ENCODE measurements around the gene NT5C1A. TPM values are rescaled to one million over a fixed set of nuclear protein-coding genes. Genes with fewer than 3 reads are reported as not detected.

The NT5C1A gene
- total RNA-seq, 2 donors from 2014 or later: 4.1 to 9.2 TPM

DNA sequence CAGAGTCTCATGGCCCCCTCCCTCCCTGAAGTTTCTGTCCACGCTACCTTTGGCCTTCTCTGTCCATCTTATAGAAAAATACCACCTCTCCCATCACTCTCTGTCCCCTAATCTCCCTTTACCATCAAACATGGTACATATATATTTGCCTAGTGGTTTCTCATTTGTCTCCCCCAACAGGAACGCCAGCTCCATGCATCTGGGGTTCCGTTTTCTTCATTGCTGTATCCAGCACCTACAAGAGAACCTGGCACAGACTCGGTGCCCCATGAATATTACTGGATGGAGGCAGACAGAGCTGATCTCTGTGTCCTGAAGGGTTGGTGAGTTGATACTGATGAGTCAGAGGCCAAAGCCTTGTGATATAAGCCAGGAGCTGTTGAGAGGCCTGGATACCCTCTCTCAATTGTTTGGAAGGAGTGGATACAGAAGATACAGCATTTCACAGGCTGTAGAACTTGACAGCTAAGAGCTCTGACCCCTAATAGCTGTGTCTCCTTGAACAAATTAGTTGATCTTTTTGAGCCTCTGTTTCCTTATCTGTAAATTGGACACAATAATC lies 54.3 kb downstream of the NT5C1A start:
- peaks cover 9 to 11% of the 10 kb centered on the region in 2 donors for H3K27me3 Mint-ChIP-seq
- H3K27ac Mint-ChIP-seq: no peak overlapping the region
- H3K36me3 Mint-ChIP-seq: no peaks in the 10 kb centered on the region
- no peak overlapping the region for H3K4me3 Mint-ChIP-seq
- H3K4me1 Mint-ChIP-seq (ENCODE audit: low read depth in 2 of 2): no peaks in the 10 kb centered on the region
- no peaks in the 10 kb centered on the region for H3K9me3 Mint-ChIP-seq
- ATAC-seq: no peak
- no peak for DNase-seq (ENCODE audit: low spot score)

GRCh38 chr1:39615086-39615673 lies 56.7 kb downstream of the NT5C1A start:
- no peak overlapping the region for H3K4me3 Mint-ChIP-seq
- no peaks in the 10 kb centered on the region for H3K9me3 Mint-ChIP-seq
- H3K36me3 Mint-ChIP-seq: no peaks in the 10 kb centered on the region
- ATAC-seq: no peak
- no peak for DNase-seq (ENCODE audit: low spot score)
- H3K4me1 Mint-ChIP-seq (ENCODE audit: low read depth in 2 of 2): no peaks in the 10 kb centered on the region
- no peak overlapping the region for H3K27ac Mint-ChIP-seq
- H3K27me3 Mint-ChIP-seq: peaks cover 9 to 11% of the 10 kb centered on the region in 2 donors

GRCh38 chr1:39614488-39614887 lies 57.4 kb downstream of the NT5C1A start:
- Mint-ChIP-seq H3K9me3 (no peaks in the 10 kb centered on the region), H3K4me1 (ENCODE audit: low read depth in 2 of 2) (peaks cover 0 to under 1% of the 10 kb centered on the region in 2 donors), H3K27me3 (peaks cover 9 to 11% of the 10 kb centered on the region in 2 donors), H3K4me3 (no peak overlapping the region), H3K36me3 (no peaks in the 10 kb centered on the region), H3K27ac (no peak overlapping the region)
- no peak for DNase-seq (ENCODE audit: low spot score)
- ATAC-seq: no peak

- no peak for ATAC-seq
- Mint-ChIP-seq H3K27me3 (peaks cover 9 to 11% of the 10 kb centered on the region in 2 donors), H3K9me3 (no peaks in the 10 kb centered on the region), H3K4me3 (no peak overlapping the region), H3K4me1 (ENCODE audit: low read depth in 2 of 2) (peaks cover 0 to 3% of the 10 kb centered on the region in 2 donors), H3K36me3 (no peaks in the 10 kb centered on the region), H3K27ac (no peak overlapping the region)
- DNase-seq (ENCODE audit: low spot score): no peak
Observed at GRCh38 chr1:39613250-39613649, 58.7 kb downstream of the NT5C1A start.

DNA sequence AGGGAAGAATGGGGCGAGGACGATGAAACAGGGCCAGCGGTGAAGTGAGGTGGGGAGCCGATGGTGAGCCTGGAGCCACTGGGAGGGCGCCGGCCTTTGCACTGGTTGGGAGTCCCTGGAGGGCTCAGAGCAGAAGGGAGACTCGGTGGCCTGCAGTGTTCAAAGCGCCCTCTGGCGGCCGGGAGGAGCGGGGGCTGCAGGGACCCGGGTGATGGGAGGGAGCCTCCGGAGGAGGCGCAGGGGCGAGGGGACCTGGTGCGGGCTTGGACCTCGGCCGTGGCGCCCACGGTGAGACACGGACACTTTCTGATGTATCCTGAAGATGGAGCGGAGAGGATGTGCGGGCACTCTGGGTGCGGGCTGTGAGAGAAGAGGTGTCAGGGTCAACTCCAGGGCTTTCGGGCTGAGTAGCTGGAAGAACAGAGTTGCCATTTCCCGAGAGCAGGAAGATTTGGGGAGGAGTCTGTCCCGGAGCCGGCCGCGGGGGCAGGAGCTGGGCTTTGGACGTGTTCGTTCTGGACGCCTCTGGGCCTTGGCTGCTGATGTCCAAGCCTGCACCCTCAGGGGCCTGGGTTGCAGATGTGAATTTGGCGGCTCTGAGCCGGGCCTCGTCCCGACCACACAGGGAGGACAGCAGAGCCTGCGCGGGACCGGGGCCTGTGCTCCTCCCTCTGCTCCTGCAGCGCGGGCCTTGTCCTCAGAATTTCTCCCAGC lies 62.1 kb downstream of the NT5C1A start:
- H3K36me3 Mint-ChIP-seq: no peaks in the 10 kb centered on the region
- peaks cover 5 to 7% of the 10 kb centered on the region in 2 donors for H3K4me1 Mint-ChIP-seq (ENCODE audit: low read depth in 2 of 2)
- H3K9me3 Mint-ChIP-seq: no peaks in the 10 kb centered on the region
- DNase-seq (ENCODE audit: low spot score) (peak; percentile 86), ATAC-seq (peak; percentile 87 to 92)
- no peak overlapping the region for H3K27ac Mint-ChIP-seq
- peaks cover 0 to 5% of the 10 kb centered on the region in 2 donors for H3K27me3 Mint-ChIP-seq
- H3K4me3 Mint-ChIP-seq: no peak overlapping the region

Other genes starting within 250 kb of the NT5C1A start
- gene BMP8A, start 180.5 kb downstream of the NT5C1A start, total RNA-seq: under 1 TPM in 1 of 2 donors, not detected in 1; 0.24 TPM
- 100 to 1,000 TPM; 189 to 372 TPM for gene PABPC4, start 95.3 kb downstream of the NT5C1A start, total RNA-seq
- gene HEYL, start 32.5 kb downstream of the NT5C1A start, total RNA-seq: not detected
- under 1 TPM; 0.50 to 0.64 TPM for gene HPCAL4, start 19.3 kb upstream of the NT5C1A start, total RNA-seq
- gene PPIE, start 66.8 kb upstream of the NT5C1A start, total RNA-seq: 10 to 100 TPM; 60.0 to 61.2 TPM
- under 1 TPM; 0.47 to 0.59 TPM for gene OXCT2, start 99.2 kb upstream of the NT5C1A start, total RNA-seq
- 1 to 10 TPM in 1 of 2 donors, under 1 TPM in 1; 0.84 to 1.8 TPM for gene BMP8B, start 116.8 kb upstream of the NT5C1A start, total RNA-seq
- 10 to 100 TPM; 17.8 to 34.3 TPM for gene TRIT1, start 211.4 kb upstream of the NT5C1A start, total RNA-seq
- gene MYCL, start 229.8 kb upstream of the NT5C1A start, total RNA-seq: under 1 TPM; 0.33 to 0.36 TPM

All from natural killer cell treated with Interleukin-12 subunit alpha and Interleukin-12 subunit beta and Interleukin-15 and Interleukin-18, amount 100 ng/mL, for 72 hours (primary cell).